LNCaP clone FGC (cell line): ENCODE data around the gene GCNT2.

Experiments used
- DNase-seq: peaks from one replicate; pipeline ENCODE4 v3.0.0-alpha.2; 2011; ENCODE audit warnings: low read depth
- H3K4me3 ChIP-seq: 2 replicates; pipeline ENCODE4 v1.5.1; 2011; ENCODE audit warnings: mild to moderate bottlenecking, low read depth, low read length, control low read depth
- CTCF ChIP-seq: IDR thresholded peaks from 2 replicates; pipeline ENCODE4 v1.5.1; 2012; ENCODE audit warnings: mild to moderate bottlenecking; ENCODE audit not compliant: control insufficient read depth, insufficient read depth; ENCODE audit errors: extremely low read depth

Gene GCNT2

GRCh38 chr6:10557913-10558312, 36.8 kb downstream of the GCNT2 start:
- no peak for TF ChIP-seq CTCF
- DNase-seq, result no peak
- H3K4me3 ChIP-seq, result no peak overlapping the region

GRCh38 chr6:10558565-10558964, 37.4 kb downstream of the GCNT2 start:
- H3K4me3 ChIP-seq, result no peak overlapping the region
- no peak for DNase-seq
- TF ChIP-seq CTCF, result no peak

GRCh38 chr6:10559522-10560152, 38.5 kb downstream of the GCNT2 start:
- TF ChIP-seq CTCF, result no peak
- DNase-seq, result no peak
- no peak overlapping the region for H3K4me3 ChIP-seq

GRCh38 chr6:10561611-10562199, 40.6 kb downstream of the GCNT2 start:
- no peak for DNase-seq
- no peak for TF ChIP-seq CTCF
- H3K4me3 ChIP-seq, result no peak overlapping the region

- DNase-seq, result no peak
- no peak for TF ChIP-seq CTCF
- H3K4me3 ChIP-seq, result no peak overlapping the region
Measured at GRCh38 chr6:10564975-10565673, 44.0 kb downstream of the GCNT2 start.

GRCh38 chr6:10565913-10566312, 44.8 kb downstream of the GCNT2 start:
- DNase-seq, result no peak
- TF ChIP-seq CTCF, result no peak
- H3K4me3 ChIP-seq, result no peak overlapping the region
